Natural killer cell (primary cell): ENCODE results near the gene SSBP2. TPM values are rescaled to one million over a fixed set of nuclear protein-coding genes. Genes with fewer than 3 reads are reported as not detected.

Experiments used
- ATAC-seq, 3 donors: fragments of 150-1000 bp in 2 of 3; fragments of 200-7000 bp in 1 of 3; cut with Tn5 transposase; 1 replicate in 1 of 3; 2 replicates in 2 of 3; pipeline ENCODE4 v1.10.0; 2021; ENCODE audit warnings: mild to moderate bottlenecking in 2 of 3, moderate library complexity in 2 of 3
- DNase-seq, 2 donors: peaks; one replicate each; pipeline versions ENCODE4 v3.0.0 to v3.0.0-alpha.2; 2013 to 2021; ENCODE audit warnings: mixed read lengths in 1 of 2
- H3K27ac ChIP-seq: one replicate; pipeline ENCODE4 v1.5.1; 2013; ENCODE audit warnings: mild to moderate bottlenecking, low read length
- H3K27me3 ChIP-seq: one replicate; pipeline ENCODE4 v1.6.1; 2013; ENCODE audit warnings: low read length; ENCODE audit not compliant: control insufficient read depth, insufficient read depth
- H3K36me3 ChIP-seq: one replicate; pipeline ENCODE4 v1.6.1; 2013; ENCODE audit warnings: low read length; ENCODE audit not compliant: control insufficient read depth, insufficient read depth
- H3K4me1 ChIP-seq: one replicate; pipeline ENCODE4 v1.6.1; 2013; ENCODE audit warnings: low read length; ENCODE audit not compliant: control insufficient read depth, insufficient read depth
- H3K4me3 ChIP-seq: one replicate; pipeline ENCODE4 v1.5.1; 2013; ENCODE audit warnings: low read length
- H3K9me3 ChIP-seq: one replicate; pipeline ENCODE4 v1.6.1; 2013; ENCODE audit warnings: low read length; ENCODE audit not compliant: control insufficient read depth, insufficient read depth
- H3K27ac Mint-ChIP-seq, 2 donors: one replicate each; pipeline ENCODE4 v1.8.0; 2022; ENCODE audit warnings: mild to moderate bottlenecking in 2 of 2, mixed read lengths in 2 of 2, moderate library complexity in 1 of 2
- H3K27me3 Mint-ChIP-seq, 2 donors: one replicate each; pipeline ENCODE4 v1.8.0; 2022; ENCODE audit warnings: low read depth in 2 of 2, mixed read lengths in 2 of 2
- H3K36me3 Mint-ChIP-seq: one replicate; pipeline ENCODE4 v1.8.0; 2022; ENCODE audit warnings: mixed read lengths
- H3K4me1 Mint-ChIP-seq, 2 donors: one replicate each; pipeline ENCODE4 v1.8.0; 2022; ENCODE audit warnings: mixed read lengths in 2 of 2
- H3K4me3 Mint-ChIP-seq: one replicate; pipeline ENCODE4 v1.8.0; 2022; ENCODE audit warnings: mild to moderate bottlenecking, moderate library complexity, mixed read lengths
- H3K9me3 Mint-ChIP-seq, 2 donors: one replicate each; pipeline ENCODE4 v1.8.0; 2022; ENCODE audit warnings: mixed read lengths in 2 of 2
- WGBS: methylation state at CpG from one replicate; pipeline ENCODE4 v1.1.7; 2013; ENCODE audit warnings: missing lambda C conversion rate; ENCODE audit not compliant: insufficient coverage; 5-methylcytosine and 5-hydroxymethylcytosine counted together
- intact Hi-C: fragments of 100-400 bp; cut with micrococcal nuclease; formaldehyde crosslinking; loops from one replicate; pipeline ENCODE4 v1.14.2; 2022
- total RNA-seq, 4 donors: library from RNA; stranded (reverse); fragments of 120-200 nt in 1 of 4; gene quantifications; one replicate each; pipeline versions ENCODE4 v1.2.3 to v1.2.4, GENCODE V29; 2013 to 2022
- TF ChIP-seq, protein P1 (sequence below): fragments of 200-600 bp; IDR thresholded peaks from one replicate; pipeline ENCODE4 v1.8.0; 2022; ENCODE audit warnings: antibody characterized with exemption

SSBP2 gene
- total RNA-seq, 3 donors from 2014 or later (not counting 1 experiment from before 2014, with no cell fraction given) = 13.1 to 17.3 (median 14.8) TPM

DNA sequence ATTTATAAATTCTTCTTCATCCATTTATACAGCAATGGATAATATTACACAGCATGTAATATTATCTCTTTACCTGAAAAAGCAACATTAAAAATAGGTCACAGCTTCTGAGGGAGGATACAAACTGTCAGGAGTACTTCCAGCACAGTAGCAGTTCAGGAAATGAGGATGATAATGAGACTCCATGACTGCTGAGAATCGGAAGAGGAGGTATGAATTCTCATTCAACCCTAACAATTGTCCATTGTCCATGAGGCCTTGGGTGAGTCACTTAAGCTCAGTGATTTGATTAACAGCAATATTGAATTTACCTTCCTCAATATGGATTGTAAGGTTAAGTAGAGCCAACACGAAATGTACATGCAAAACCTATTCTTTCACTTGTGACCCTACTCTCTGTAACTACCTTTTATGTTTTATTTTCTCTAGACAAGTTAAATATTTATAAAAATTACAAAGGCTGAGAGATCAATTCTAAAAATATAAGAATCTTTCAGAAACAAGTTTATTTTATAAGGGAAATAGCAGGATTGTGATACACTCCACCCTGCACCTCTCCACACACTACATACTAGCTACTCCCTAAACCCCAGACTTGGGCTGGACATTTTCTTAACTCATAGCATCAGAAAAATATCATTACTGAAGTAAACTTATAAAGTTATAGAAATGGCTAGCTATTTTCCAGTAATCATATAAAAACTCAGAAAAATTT is 197.9 kb downstream of the SSBP2 start:
- H3K27ac Mint-ChIP-seq = peak overlapping the region in 1 of 2 donors; percentile 37
- no CpG with 5 or more reads among the region's 2 CpGs for WGBS

GRCh38 chr5:81549123-81549522 is 201.8 kb downstream of the SSBP2 start:
- H3K4me3 ChIP-seq = no peak overlapping the region
- Mint-ChIP-seq H3K4me1 (peaks cover 6 to 7% of the 10 kb centered on the region in 2 donors), H3K27me3 (no peaks in the 10 kb centered on the region), H3K4me3 (no peak overlapping the region), H3K27ac (no peak overlapping the region), H3K36me3 (no peaks in the 10 kb centered on the region), H3K9me3 (no peaks in the 10 kb centered on the region)
- no peaks in the 10 kb centered on the region for H3K9me3 ChIP-seq
- ATAC-seq (no peak), DNase-seq (no peak)
- intact Hi-C loops = no loop called here
- H3K27ac ChIP-seq = no peak overlapping the region
- H3K4me1 ChIP-seq = no peaks in the 10 kb centered on the region
- TF ChIP-seq, protein P1, sequence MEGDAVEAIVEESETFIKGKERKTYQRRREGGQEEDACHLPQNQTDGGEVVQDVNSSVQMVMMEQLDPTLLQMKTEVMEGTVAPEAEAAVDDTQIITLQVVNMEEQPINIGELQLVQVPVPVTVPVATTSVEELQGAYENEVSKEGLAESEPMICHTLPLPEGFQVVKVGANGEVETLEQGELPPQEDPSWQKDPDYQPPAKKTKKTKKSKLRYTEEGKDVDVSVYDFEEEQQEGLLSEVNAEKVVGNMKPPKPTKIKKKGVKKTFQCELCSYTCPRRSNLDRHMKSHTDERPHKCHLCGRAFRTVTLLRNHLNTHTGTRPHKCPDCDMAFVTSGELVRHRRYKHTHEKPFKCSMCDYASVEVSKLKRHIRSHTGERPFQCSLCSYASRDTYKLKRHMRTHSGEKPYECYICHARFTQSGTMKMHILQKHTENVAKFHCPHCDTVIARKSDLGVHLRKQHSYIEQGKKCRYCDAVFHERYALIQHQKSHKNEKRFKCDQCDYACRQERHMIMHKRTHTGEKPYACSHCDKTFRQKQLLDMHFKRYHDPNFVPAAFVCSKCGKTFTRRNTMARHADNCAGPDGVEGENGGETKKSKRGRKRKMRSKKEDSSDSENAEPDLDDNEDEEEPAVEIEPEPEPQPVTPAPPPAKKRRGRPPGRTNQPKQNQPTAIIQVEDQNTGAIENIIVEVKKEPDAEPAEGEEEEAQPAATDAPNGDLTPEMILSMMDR = no peak
- no peaks in the 10 kb centered on the region for H3K27me3 ChIP-seq
- H3K36me3 ChIP-seq = no peaks in the 10 kb centered on the region
- WGBS = over 99% methylated on average over 5 of the region's 7 CpGs

More for the DNA sequence above, 197.9 kb downstream of the SSBP2 start:
- DNase-seq (no peak), ATAC-seq (no peak)
- Histone ChIP-seq H3K4me1 (no peaks in the 10 kb centered on the region), H3K36me3 (no peaks in the 10 kb centered on the region), H3K4me3 (no peak overlapping the region), H3K27ac (no peak overlapping the region), H3K27me3 (no peaks in the 10 kb centered on the region), H3K9me3 (no peaks in the 10 kb centered on the region)
- Mint-ChIP-seq H3K4me1 (peaks cover 7 to 17% of the 10 kb centered on the region in 2 donors), H3K36me3 (no peaks in the 10 kb centered on the region), H3K27me3 (no peaks in the 10 kb centered on the region), H3K4me3 (no peak overlapping the region), H3K9me3 (no peaks in the 10 kb centered on the region)
- TF ChIP-seq, protein P1 = no peak
- intact Hi-C loops = no loop called here

DNA sequence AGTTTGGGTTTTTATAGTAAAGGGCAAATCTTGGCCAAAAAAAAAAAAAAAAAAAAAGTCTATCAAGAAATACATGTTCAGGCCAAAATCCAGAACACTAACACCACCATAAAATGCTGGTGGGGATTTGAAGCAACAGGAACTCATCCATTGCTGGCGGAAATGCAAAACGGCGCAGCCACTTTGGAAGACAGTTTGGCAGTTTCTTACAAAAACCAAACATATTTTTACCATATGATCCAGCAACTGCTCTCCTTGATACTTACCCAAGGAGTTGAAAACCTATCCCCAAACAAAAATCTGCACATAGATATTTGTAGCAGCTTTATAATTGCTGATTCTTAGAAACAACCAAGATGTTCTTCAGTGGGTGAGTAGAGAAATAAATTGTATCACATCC is 203.9 kb downstream of the SSBP2 start:
- Histone ChIP-seq H3K9me3 (no peaks in the 10 kb centered on the region), H3K27me3 (no peaks in the 10 kb centered on the region), H3K4me1 (no peaks in the 10 kb centered on the region), H3K27ac (no peak overlapping the region), H3K36me3 (no peaks in the 10 kb centered on the region), H3K4me3 (no peak overlapping the region)
- H3K4me1 Mint-ChIP-seq = no peaks in the 10 kb centered on the region
- no peak overlapping the region for H3K27ac Mint-ChIP-seq
- DNase-seq = no peak
- 98% methylated on average over 3 of the region's 3 CpGs for WGBS
- no peaks in the 10 kb centered on the region for H3K36me3 Mint-ChIP-seq
- no peak overlapping the region for H3K4me3 Mint-ChIP-seq
- TF ChIP-seq, protein P1 = no peak
- H3K27me3 Mint-ChIP-seq = no peaks in the 10 kb centered on the region
- H3K9me3 Mint-ChIP-seq = no peaks in the 10 kb centered on the region
- ATAC-seq = no peak
- intact Hi-C loops = no loop called here

GRCh38 chr5:81545911-81546310 is 205.0 kb downstream of the SSBP2 start:
- H3K27me3 Mint-ChIP-seq = no peaks in the 10 kb centered on the region
- H3K27ac Mint-ChIP-seq = no peak overlapping the region
- H3K4me3 Mint-ChIP-seq = no peak overlapping the region
- no peaks in the 10 kb centered on the region for H3K9me3 Mint-ChIP-seq
- Histone ChIP-seq H3K9me3 (no peaks in the 10 kb centered on the region), H3K36me3 (no peaks in the 10 kb centered on the region), H3K4me1 (no peaks in the 10 kb centered on the region), H3K4me3 (no peak overlapping the region), H3K27ac (no peak overlapping the region), H3K27me3 (no peaks in the 10 kb centered on the region)
- ATAC-seq (no peak), DNase-seq (no peak)
- H3K36me3 Mint-ChIP-seq = no peaks in the 10 kb centered on the region
- intact Hi-C loops = no loop called here
- TF ChIP-seq, protein P1 = no peak
- no peaks in the 10 kb centered on the region for H3K4me1 Mint-ChIP-seq
